Right kidney (tissue), 9 donors: ENCODE data around the gene HERC3.
A peak's percentile ranks its signal among the peaks of the same experiment; 100 is the strongest.

Experiments
- DNase-seq: peaks from one replicate; pipeline ENCODE4 v3.0.0-alpha.2; 2016
- long read RNA-seq, 8 donors: transcript quantifications; one replicate each; lab custom pipeline, GENCODE V29; 2026

HERC3 gene
- long read RNA-seq, donor 1, full-length matches to known transcripts, result 1 of 1 reads
- long read RNA-seq, donor 1, partial matches to known transcripts, result 0 of 1 reads
- long read RNA-seq, donor 1, other reads (novel, unspliced or antisense), result 0 of 1 reads
- long read RNA-seq, donor 2, full-length matches to known transcripts, result 1 of 1 reads
- long read RNA-seq, donor 2, partial matches to known transcripts, result 0 of 1 reads
- long read RNA-seq, donor 2, other reads (novel, unspliced or antisense), result 0 of 1 reads
- long read RNA-seq, donor 3, result 0 reads
- long read RNA-seq, donor 4, result 0 reads
- long read RNA-seq, donor 5, result 0 reads
- long read RNA-seq, donor 6, result 0 reads
- long read RNA-seq, donor 7, full-length matches to known transcripts, result 2 of 2 reads
- long read RNA-seq, donor 7, partial matches to known transcripts, result 0 of 2 reads
- long read RNA-seq, donor 7, other reads (novel, unspliced or antisense), result 0 of 2 reads
- long read RNA-seq, donor 8, full-length matches to known transcripts, result 1 of 1 reads
- long read RNA-seq, donor 8, partial matches to known transcripts, result 0 of 1 reads
- long read RNA-seq, donor 8, other reads (novel, unspliced or antisense), result 0 of 1 reads

- DNase-seq, result peak; percentile 94
These were observed at the start of gene HERC3 for GRCh38 chr4:88591787-88592599. Gene HERC3, plus strand, starts transcription at chr4:88592480. Its CDS starts 13,344 bp downstream, at chr4:88605824.

- DNase-seq, result no peak
These were observed 42.5 kb upstream of the HERC3 start for GRCh38 chr4:88549815-88550214.

GRCh38 chr4:88567591-88567990, 24.7 kb upstream of the HERC3 start:
- no peak for DNase-seq

GRCh38 chr4:88570001-88570400, 22.3 kb upstream of the HERC3 start:
- no peak for DNase-seq

- no peak for DNase-seq
These were observed 18.9 kb upstream of the HERC3 start for GRCh38 chr4:88573276-88573980.

GRCh38 chr4:88573995-88574394, 18.3 kb upstream of the HERC3 start:
- DNase-seq, result peak; percentile 7

- DNase-seq, result no peak
These were observed 17.1 kb upstream of the HERC3 start for GRCh38 chr4:88575186-88575585.

- DNase-seq, result no peak
These were observed 9.8 kb upstream of the HERC3 start for GRCh38 chr4:88582493-88582892.

- no peak for DNase-seq
These were observed 8.4 kb upstream of the HERC3 start for GRCh38 chr4:88583631-88584470.

- DNase-seq, result no peak
These were observed 7.8 kb upstream of the HERC3 start for GRCh38 chr4:88584471-88584900.

GRCh38 chr4:88585917-88586316, 6.4 kb upstream of the HERC3 start:
- DNase-seq, result no peak

GRCh38 chr4:88587306-88587705, 5.0 kb upstream of the HERC3 start:
- no peak for DNase-seq

- peak; percentile 92 for DNase-seq
These were observed 544 bp downstream of the HERC3 start for GRCh38 chr4:88592600-88593448.

GRCh38 chr4:88597970-88598660, 5.8 kb downstream of the HERC3 start:
- DNase-seq, result no peak

- no peak for DNase-seq
These were observed 7.0 kb downstream of the HERC3 start for GRCh38 chr4:88599298-88599697.

- DNase-seq, result no peak
These were observed 7.4 kb downstream of the HERC3 start for GRCh38 chr4:88599714-88600113.

- no peak for DNase-seq
These were observed 8.0 kb downstream of the HERC3 start for GRCh38 chr4:88600176-88600838.

- DNase-seq, result no peak
These were observed 12.8 kb downstream of the HERC3 start for GRCh38 chr4:88604978-88605678.

- DNase-seq, result no peak
These were observed 13.5 kb downstream of the HERC3 start for GRCh38 chr4:88605736-88606135.
